PFSK-1 (cell line): ENCODE results near the gene GDF2.

ENCODE experiments used
- FOXP2 ChIP-seq: optimal IDR thresholded peaks from 2 replicates; pipeline ENCODE3; 2011; ENCODE audit warnings: borderline replicate concordance, control low read depth, inconsistent platforms; ENCODE audit not compliant: insufficient read depth; ENCODE audit errors: extremely low read length, extremely low read depth
- POLR2AphosphoS5 ChIP-seq: IDR thresholded peaks from 2 replicates; pipeline ENCODE4 v1.6.1; 2012; ENCODE audit warnings: low read depth, mild to moderate bottlenecking, control low read depth, low read length, moderate library complexity
- REST ChIP-seq, 2 experiments: IDR thresholded peaks; 2 replicates each; pipeline versions ENCODE4 v1.6.1 to v1.8.0; 2011 to 2012; ENCODE audit warnings: low read depth in 2 of 2, low read length in 2 of 2, control low read depth in 1 of 2, inconsistent platforms in 1 of 2, mild to moderate bottlenecking in 1 of 2, moderate library complexity in 1 of 2; ENCODE audit not compliant: insufficient read depth in 1 of 2
- SIN3A ChIP-seq: IDR thresholded peaks from 2 replicates; pipeline ENCODE4 v1.6.1; 2012; ENCODE audit warnings: mild to moderate bottlenecking, low read length, moderate library complexity, borderline replicate concordance; ENCODE audit not compliant: insufficient read depth
- TAF1 ChIP-seq: IDR thresholded peaks from 2 replicates; pipeline ENCODE4 v1.6.1; 2012; ENCODE audit warnings: low read length, control low read depth, borderline replicate concordance; ENCODE audit not compliant: insufficient read depth

GRCh38 chr10:47331954-47332353, 9.7 kb downstream of the GDF2 start:
- TF ChIP-seq TAF1 (no peak), POLR2AphosphoS5 (no peak), SIN3A (no peak), FOXP2 (no peak), REST (IDR thresholded peaks at IDR 0.05; ENCODE audit: insufficient read depth in 1 of 2, low read depth in 2 of 2, low read length in 2 of 2) (no peak)
